HG03097 (cell line): ENCODE measurements around the gene CAMSAP1.

Experiments used
- ATAC-seq: cut with Tn5 transposase; IDR thresholded peaks from one replicate; pipeline ENCODE4 v1.9.1; 2021; ENCODE audit not compliant: unreplicated experiment, low FRiP score

The CAMSAP1 gene

GRCh38 chr9:135818718-135819475 is 88.4 kb downstream of the CAMSAP1 start:
- no peak for ATAC-seq

- ATAC-seq, result no peak
Measured at GRCh38 chr9:135817951-135818717, 89.2 kb downstream of the CAMSAP1 start.

- ATAC-seq, result no peak
Measured at GRCh38 chr9:135816651-135816970, 90.7 kb downstream of the CAMSAP1 start.

GRCh38 chr9:135815830-135816650 is 91.3 kb downstream of the CAMSAP1 start:
- no peak for ATAC-seq

GRCh38 chr9:135815413-135815812 is 91.9 kb downstream of the CAMSAP1 start:
- ATAC-seq, result no peak

GRCh38 chr9:135814421-135815095 is 92.8 kb downstream of the CAMSAP1 start:
- no peak for ATAC-seq

- no peak for ATAC-seq
Measured at GRCh38 chr9:135813671-135814290, 93.6 kb downstream of the CAMSAP1 start.

GRCh38 chr9:135812961-135813360 is 94.4 kb downstream of the CAMSAP1 start:
- no peak for ATAC-seq

GRCh38 chr9:135811801-135812200 is 95.5 kb downstream of the CAMSAP1 start:
- ATAC-seq, result no peak

GRCh38 chr9:135810806-135811575 is 96.4 kb downstream of the CAMSAP1 start:
- no peak for ATAC-seq

GRCh38 chr9:135809166-135809565 is 98.2 kb downstream of the CAMSAP1 start:
- ATAC-seq, result no peak

GRCh38 chr9:135805422-135806022 is 101.8 kb downstream of the CAMSAP1 start:
- no peak for ATAC-seq

GRCh38 chr9:135804581-135805421 is 102.5 kb downstream of the CAMSAP1 start:
- ATAC-seq, result no peak

- no peak for ATAC-seq
Measured at GRCh38 chr9:135803441-135803840, 103.9 kb downstream of the CAMSAP1 start.

GRCh38 chr9:135802876-135803419 is 104.4 kb downstream of the CAMSAP1 start:
- ATAC-seq, result no peak

- ATAC-seq, result no peak
Measured at GRCh38 chr9:135801070-135801469, 106.3 kb downstream of the CAMSAP1 start.

GRCh38 chr9:135799261-135799660 is 108.1 kb downstream of the CAMSAP1 start:
- ATAC-seq, result no peak

- no peak for ATAC-seq
Measured at GRCh38 chr9:135798263-135798585, 109.1 kb downstream of the CAMSAP1 start.
